Ramos (cell line): ENCODE results near the gene TMEM190.

Source experiments
- in situ Hi-C: fragments of 300-500 bp; cut with MboI; formaldehyde crosslinking; loops from one replicate; pipeline ENCODE4 v1.14.3; 2022; ENCODE audit warnings: low sequenced_read_pairs; ENCODE audit not compliant: unreplicated experiment

Gene TMEM190

GRCh38 chr19:55369653-55370304, 6.8 kb upstream of the TMEM190 start:
- in situ Hi-C loops: no loop called here

DNA sequence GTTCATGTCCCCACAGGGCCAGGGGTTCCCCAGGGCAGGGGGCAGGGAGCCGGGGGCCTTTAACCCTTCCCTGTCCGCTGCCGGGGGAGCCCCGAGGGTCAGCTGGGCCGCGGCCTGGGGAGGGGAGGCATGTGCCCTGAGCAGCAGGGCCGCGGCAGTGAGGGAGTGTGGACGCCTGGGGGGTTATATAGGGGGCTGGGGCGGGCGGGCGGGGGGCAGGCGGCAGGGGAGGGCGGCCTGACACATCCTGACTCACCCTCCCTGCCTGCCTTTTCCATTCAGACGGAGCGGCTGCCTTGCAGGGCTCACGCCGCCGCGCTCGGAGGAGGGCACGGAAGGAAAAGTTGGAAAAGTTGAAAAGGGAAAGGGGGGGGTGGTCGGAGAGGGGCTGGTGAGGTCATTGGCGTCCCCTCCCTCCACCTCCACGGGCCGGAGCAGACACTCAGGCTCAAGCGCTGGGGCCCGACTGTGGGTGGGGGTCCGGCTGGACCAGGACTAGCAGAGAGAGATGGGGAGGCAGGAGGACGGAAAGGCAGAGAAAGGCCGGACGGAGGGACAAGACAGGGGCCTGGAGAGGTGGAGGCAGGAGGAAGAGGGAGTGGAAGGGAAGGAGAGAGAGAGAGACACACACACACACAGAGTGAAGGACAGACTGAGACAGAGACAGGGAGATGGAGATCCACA, 6.2 kb upstream of the TMEM190 start, which contains the start of gene IL11:
Gene IL11 (minus strand): TSS at position 159 of the 684 bp plus-strand sequence. CDS start 153 bp downstream, at position 6.
- in situ Hi-C loops: no loop called here

DNA sequence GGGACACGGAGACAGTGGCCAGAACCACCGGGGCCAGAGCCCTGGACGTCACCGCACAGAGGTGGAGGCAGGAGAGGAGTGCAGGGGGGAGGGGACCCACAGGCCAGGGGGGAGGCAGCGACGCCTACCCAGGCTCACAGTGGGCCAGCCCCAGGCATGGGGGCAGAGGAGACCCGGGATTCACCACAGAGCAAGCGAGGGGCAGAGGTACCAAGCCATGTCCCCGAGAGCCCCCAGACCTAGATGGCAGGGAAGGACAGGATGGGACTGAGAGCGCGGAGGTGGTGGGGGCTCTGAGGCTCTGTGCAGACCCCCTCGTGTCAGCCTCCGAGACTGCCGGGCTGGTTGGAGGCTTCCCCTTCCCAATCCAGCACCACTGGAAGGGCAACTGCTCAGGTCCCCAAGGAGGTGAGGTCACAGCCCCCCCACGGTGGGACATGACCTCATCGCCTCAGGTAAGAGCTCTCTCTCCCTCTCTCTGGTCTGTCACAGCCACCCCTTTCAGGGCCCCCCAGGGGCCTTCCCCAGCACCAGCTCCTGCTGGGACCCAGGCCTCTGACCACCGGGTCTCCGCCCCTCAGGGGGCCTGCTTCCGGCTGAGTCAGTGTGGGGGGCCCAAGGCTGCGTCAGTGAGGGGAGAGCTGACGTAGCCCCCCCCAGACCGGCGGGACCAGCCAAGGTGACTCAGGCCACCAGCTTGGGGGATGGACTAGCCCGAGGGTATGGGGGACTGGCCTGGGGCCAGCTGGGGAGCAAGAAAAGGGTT, 4.1 kb upstream of the TMEM190 start:
- in situ Hi-C loops: no loop called here

DNA sequence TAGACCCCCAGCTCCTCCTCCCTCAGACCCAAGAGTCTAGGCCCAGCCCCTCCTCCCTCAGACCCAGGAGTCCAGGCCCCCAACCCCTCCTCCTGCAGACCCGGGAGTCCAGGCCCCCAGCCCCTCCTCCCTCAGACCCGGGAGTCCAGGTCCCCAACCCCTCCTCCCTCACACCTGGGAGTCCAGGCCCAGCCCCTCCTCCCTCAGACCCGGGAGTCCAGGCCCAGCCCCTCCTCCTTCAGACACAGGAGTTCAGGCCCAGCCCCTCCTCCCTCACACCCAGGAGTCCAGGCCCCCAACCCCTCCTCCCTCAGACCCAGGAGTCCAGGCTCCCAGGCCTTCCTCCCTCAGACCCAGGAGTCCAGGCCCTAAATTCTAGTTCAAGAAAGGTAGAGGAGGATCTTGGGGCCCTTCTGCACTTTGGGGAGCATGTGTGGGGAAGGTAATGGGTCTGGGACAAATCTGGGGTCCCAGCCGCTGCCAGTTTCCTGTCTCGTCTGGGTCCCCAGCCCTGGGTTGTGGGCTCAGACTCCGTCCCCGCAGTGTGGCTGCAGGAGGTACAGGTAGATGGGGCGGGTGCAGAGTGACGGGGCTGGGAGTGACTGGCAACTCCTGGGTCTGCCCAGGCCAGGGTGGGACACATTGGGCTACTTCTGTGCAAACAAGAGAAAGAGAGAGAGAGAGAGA, 3.2 kb upstream of the TMEM190 start:
- in situ Hi-C loops: no loop called here

GRCh38 chr19:55373993-55374757, 2.5 kb upstream of the TMEM190 start:
- in situ Hi-C loops: no loop called here

GRCh38 chr19:55377356-55378131, 918 bp downstream of the TMEM190 start:
- in situ Hi-C loops: no loop called here

DNA sequence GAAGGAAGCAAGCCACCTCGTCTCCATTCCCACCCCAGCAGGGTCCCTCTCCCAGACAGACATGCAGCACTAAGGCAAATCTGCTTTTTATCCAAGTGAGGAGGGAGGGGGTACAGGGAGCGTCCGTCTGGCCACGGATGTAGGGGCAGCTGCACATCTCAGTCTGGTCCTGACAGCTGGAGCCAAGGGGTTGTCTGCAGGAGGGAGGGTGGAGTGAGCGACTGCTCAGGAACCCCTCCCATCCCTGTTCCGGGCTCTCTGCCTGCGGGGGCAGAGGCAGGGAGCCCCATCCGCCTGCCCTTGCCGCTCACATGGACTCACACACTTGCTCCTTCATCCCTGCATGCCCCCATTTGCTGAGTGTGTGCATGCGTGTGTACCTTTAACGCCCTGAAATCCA, 2.5 kb downstream of the TMEM190 start:
- in situ Hi-C loops: no loop called here

- in situ Hi-C loops: loop anchor here (10.0 kb wide), 1 partner anchor 77 kb away; no protein-coding TSS in a partner anchor
Measured at GRCh38 chr19:55382013-55382412, 5.4 kb downstream of the TMEM190 start.

DNA sequence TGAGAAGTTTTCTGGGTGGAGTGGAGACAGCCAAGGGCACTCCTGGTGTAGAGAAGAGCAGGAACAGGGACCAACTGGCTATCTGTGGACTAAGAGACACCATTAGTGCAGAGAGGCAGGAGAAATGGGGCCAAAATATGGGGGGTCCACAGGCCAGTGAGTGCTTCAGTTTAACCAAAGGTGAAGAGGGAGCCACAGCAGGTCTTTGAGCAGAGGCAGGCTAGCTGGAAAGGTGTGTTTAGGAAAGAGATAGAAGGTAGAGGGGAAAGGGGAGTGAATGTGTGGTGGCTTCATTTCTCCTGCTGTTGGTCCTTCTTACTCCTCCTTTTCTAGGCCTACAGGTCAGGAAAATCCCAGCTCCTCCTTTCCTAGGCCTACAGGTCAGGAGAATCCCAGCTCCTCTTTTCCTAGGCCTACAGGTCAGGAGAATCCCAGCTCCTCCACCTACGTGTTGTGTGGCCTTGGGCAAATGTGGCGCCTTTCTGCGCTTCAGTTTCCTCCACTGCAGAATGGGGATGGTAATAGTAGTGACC, 6.0 kb downstream of the TMEM190 start:
- in situ Hi-C loops: loop anchor here (10.0 kb wide), 1 partner anchor 78 kb away; no protein-coding TSS in a partner anchor

DNA sequence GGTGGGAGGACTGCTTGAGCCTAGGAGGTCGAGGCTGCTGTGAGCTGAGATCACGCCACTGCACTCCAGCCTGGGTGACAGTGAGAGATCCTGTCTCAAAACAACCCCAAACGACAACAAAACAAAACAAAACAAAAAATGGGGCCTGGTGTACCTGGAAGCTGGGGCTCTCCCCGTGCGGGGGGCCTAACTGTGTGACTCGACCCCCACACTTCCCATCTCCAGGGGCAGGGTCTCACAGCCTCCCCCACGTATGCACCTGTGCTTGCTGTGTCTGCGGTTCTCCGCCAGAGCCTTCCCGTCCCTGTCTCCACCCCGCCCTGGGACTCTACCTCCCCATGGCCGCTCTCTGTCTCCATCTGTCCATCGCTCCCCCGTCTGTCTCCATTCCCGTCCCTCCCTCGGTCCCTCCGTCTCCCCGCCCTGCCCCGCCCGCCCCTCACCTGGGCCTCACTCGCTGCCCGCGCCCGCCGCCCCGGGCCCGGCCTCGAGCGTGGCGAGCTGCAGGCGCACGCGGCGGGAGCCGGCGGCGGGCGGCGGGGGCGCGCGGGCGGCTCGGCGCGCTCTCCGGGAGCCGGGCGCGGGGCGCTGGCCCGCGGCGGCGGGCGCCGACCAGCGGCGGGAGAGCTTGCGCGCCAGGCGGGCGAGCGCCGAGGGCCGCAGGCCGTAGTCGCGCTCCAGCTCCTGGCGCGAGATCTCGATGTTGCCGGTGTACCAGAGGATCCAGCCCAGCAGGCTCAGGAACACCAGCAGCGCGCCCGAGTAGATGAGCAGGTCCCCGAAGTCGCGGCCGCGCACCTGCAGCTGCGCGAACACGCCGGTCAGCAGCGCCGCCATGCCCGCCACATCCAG, 6.9 kb downstream of the TMEM190 start:
- in situ Hi-C loops: loop anchor here (10.0 kb wide), 1 partner anchor 79 kb away; no protein-coding TSS in a partner anchor

DNA sequence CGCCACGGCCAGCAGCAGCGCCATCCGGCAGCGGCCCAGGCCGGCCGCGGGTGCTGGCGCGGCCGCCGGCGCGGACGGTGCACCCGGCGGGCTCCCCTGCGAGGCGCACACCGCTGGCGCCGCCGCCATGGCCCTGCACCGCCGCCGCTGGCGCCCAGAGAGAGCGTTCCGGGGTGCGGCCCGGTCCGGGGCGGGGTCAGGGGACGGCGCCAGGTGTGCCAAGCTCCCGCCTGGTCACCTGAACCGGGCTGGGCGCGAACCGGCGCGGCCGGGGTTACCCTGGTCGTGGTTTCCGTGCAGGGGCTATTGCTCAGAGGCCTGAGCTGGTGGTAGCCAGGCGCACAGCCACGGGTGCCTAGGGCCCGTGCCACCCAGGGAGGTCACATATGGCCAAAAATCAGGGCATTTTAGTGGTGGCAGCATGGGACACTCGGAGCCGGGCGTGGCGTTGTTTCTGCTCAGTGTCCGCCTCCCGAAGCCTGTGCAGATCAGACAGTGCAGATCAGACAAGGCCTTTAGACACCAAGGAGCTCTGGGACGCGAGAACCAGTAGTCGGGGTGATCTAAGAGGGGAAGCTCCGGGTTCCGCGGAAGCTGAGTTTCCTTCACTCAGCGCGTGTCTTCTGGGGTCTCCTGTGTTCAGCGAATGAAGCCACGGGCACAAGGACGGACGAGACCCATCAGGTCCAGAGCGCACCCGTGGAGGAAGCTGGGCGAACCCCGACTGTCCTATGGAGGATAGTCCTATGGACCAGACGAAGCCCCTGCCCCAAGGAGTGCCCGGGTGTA, 7.7 kb downstream of the TMEM190 start, which contains the start of gene TMEM238:
Gene TMEM238 (minus strand): TSS at position 162 of the 789 bp plus-strand sequence. CDS start 33 bp downstream, at position 129.
- in situ Hi-C loops: loop anchor here (10.0 kb wide), 1 partner anchor 80 kb away; no protein-coding TSS in a partner anchor

DNA sequence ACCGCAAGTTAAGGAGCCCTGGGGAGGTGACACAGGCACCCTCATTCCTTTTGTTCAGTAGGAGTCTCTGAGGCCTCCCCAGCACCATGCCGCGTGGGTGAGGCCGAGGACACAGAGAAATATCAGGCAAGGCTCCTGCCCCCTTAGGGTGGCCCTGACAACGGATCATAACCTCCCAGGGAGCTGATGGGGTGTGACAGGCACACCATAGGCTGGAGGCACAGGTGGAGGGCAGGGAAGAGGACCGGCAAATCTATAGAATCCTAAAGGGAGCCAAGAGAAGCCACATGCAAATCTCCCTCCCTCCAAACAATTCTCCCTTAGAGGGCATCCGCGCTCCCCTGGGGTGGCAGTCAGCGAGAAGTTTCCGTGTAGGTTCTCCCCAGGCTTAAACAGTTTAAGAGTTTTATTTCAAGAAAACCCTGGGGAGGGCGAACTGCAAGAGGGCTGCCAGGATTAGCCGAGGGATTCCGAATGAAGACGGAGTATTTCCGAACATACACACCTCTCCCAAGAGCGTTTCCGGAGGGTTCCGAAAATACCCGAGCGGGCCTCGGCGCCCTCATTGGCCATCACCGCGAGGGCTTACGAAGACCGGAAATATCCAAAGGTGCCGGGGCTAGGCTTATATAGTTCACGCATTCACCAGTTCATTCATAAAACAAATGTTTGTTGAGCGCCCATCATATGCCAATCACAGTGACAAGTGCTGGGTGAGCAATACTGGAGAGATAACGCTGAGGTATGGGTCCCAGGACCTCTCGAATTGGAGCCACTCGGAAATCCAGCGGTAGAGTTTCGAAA, 8.5 kb downstream of the TMEM190 start:
- in situ Hi-C loops: loop anchor here (10.0 kb wide), 1 partner anchor 80 kb away; no protein-coding TSS in a partner anchor

DNA sequence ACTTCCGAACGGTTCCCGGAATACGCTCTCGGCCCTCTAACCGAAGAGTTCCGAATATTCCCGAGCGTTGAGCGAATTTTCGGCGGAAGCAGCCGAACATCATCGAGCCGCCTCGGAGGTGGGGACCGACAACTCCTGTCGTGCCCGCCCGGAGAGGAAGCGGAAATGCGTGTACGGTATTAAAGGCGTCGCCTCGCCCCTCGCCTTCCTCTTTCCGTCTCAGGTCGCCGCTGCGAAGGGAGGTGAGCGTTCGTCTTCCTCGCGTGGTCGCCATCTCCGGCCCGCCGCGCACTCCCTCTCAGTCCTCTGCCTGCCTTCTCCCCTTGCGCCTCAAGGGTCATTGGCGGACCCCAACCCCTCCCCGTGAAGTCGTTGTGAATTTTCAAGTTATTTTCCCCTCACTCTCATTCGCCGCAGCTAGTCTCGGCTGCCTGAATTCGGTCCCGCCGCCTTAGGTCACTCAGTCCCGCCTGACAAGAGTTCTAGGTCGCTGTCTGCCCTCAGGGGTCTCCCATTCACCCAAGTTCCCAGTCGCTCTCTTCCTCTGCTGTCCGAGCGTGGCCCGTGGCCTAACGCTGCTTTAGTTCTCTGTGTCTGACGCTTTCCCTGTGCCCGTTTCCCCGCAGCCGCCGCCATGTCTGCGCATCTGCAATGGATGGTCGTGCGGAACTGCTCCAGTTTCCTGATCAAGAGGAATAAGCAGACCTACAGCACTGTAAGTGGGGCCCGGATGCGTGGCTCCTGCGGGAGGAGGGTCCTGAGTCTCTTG, 9.3 kb downstream of the TMEM190 start, which contains the start of gene RPL28:
Gene RPL28 (plus strand): TSS at position 209 of the 769 bp plus-strand sequence. CDS start 426 bp downstream, at position 635.
- in situ Hi-C loops: loop anchor here (10.0 kb wide), 1 partner anchor 81 kb away; no protein-coding TSS in a partner anchor

DNA sequence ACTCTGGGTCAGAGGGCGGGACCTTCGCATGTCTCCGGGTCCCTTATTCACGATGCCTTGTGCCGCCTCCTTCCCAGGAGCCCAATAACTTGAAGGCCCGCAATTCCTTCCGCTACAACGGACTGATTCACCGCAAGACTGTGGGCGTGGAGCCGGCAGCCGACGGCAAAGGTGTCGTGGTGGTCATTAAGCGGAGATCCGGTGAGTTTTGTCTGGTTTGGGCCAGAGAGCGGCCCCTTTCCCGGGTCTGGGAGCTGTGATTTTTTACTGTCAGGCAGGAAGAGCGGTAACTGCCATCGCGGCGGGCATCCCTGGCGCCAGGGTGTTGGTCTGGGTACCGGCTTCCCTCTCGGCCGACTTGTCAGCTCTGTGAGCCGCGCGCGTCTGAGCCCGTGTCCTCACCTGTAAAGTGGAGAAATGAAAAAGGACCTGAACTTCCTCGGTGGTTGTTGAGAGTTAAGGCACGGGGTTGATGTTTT, 9.9 kb downstream of the TMEM190 start:
- in situ Hi-C loops: loop anchor here (10.0 kb wide), 1 partner anchor 82 kb away; no protein-coding TSS in a partner anchor
